Liver (tissue), 9 donors: Measurements from ENCODE around the gene C3orf22. TPM values are rescaled to one million over a fixed set of nuclear protein-coding genes. Genes with fewer than 3 reads are reported as not detected.

Source experiments
- DNase-seq: peaks from one replicate; pipeline ENCODE4 v3.0.0-alpha.2; 2017; ENCODE audit warnings: low spot score
- H3K27ac ChIP-seq, 2 donors: one replicate each; pipeline ENCODE4 v1.7.0; 2013; ENCODE audit warnings: inconsistent platforms in 2 of 2, low read length in 2 of 2, control low read depth in 1 of 2, low read depth in 1 of 2, mild to moderate bottlenecking in 1 of 2
- H3K27me3 ChIP-seq, 4 donors: one replicate each; pipeline versions ENCODE4 v1.6.1 to v1.7.0; 2013; ENCODE audit warnings: low read length in 3 of 4, inconsistent platforms in 1 of 4, mild to moderate bottlenecking in 1 of 4, moderate library complexity in 1 of 4; ENCODE audit not compliant: control insufficient read depth in 4 of 4, insufficient read depth in 4 of 4
- H3K36me3 ChIP-seq, 4 donors: one replicate each; pipeline versions ENCODE4 v1.6.1 to v1.7.0; 2013; ENCODE audit warnings: low read length in 3 of 4, mild to moderate bottlenecking in 3 of 4, low read depth in 1 of 4, moderate library complexity in 1 of 4; ENCODE audit not compliant: control insufficient read depth in 4 of 4, insufficient read depth in 3 of 4
- H3K4me1 ChIP-seq, 4 donors: one replicate each; pipeline versions ENCODE4 v1.6.1 to v1.7.0; 2013; ENCODE audit warnings: low read length in 3 of 4, mild to moderate bottlenecking in 3 of 4, moderate library complexity in 1 of 4; ENCODE audit not compliant: control insufficient read depth in 4 of 4, insufficient read depth in 4 of 4
- H3K4me3 ChIP-seq, 3 donors: one replicate each; pipeline versions ENCODE4 v1.6.1 to v1.7.0; 2013; ENCODE audit warnings: low read length in 3 of 3, control low read depth in 1 of 3, low read depth in 1 of 3, mild to moderate bottlenecking in 1 of 3
- H3K9ac ChIP-seq, 2 donors: one replicate each; pipeline ENCODE4 v1.7.0; 2013; ENCODE audit warnings: low read length in 2 of 2, mild to moderate bottlenecking in 2 of 2, moderate library complexity in 2 of 2, control low read depth in 1 of 2, low read depth in 1 of 2
- H3K9me3 ChIP-seq, 4 donors: one replicate each; pipeline versions ENCODE4 v1.6.1 to v1.7.0; 2013; ENCODE audit warnings: low read length in 3 of 4; ENCODE audit not compliant: control insufficient read depth in 4 of 4
- ATF3 ChIP-seq: IDR thresholded peaks from 2 replicates; pipeline ENCODE4 v1.6.1; 2016; ENCODE audit warnings: antibody characterized with exemption
- EGR1 ChIP-seq, 2 donors: IDR thresholded peaks; 2 replicates each; pipeline ENCODE4 v1.6.1; 2016 to 2018; ENCODE audit warnings: antibody characterized with exemption in 2 of 2, low read depth in 2 of 2
- FOXA1 ChIP-seq: IDR thresholded peaks from 2 replicates; pipeline ENCODE4 v1.6.1; 2016; ENCODE audit warnings: antibody characterized with exemption
- FOXA2 ChIP-seq: IDR thresholded peaks from 2 replicates; pipeline ENCODE4 v1.6.1; 2016; ENCODE audit warnings: antibody characterized with exemption
- GABPA ChIP-seq, 2 donors: IDR thresholded peaks in 1 of 2; conservative IDR thresholded peaks in 1 of 2; 2 replicates each; pipeline ENCODE4 v1.6.1; 2016; ENCODE audit warnings: antibody characterized with exemption in 2 of 2, mild to moderate bottlenecking in 1 of 2, moderate library complexity in 1 of 2
- HNF4A ChIP-seq, 2 donors: conservative IDR thresholded peaks; 2 replicates each; pipeline ENCODE4 v1.6.1; 2016; ENCODE audit warnings: antibody characterized with exemption in 2 of 2, mild to moderate bottlenecking in 2 of 2
- HNF4G ChIP-seq: IDR thresholded peaks from 2 replicates; pipeline ENCODE4 v1.6.1; 2016; ENCODE audit warnings: antibody characterized with exemption
- JUND ChIP-seq, 2 donors: IDR thresholded peaks; 2 replicates each; pipeline ENCODE4 v1.6.1; 2016; ENCODE audit warnings: antibody characterized with exemption in 2 of 2
- NR2F2 ChIP-seq: IDR thresholded peaks from 2 replicates; pipeline ENCODE4 v1.6.1; 2016; ENCODE audit warnings: antibody characterized with exemption
- RAD21 ChIP-seq, 2 donors: IDR thresholded peaks; 2 replicates each; pipeline ENCODE4 v1.6.1; 2016; ENCODE audit warnings: antibody characterized with exemption in 2 of 2, mild to moderate bottlenecking in 2 of 2
- REST ChIP-seq: IDR thresholded peaks from 2 replicates; pipeline ENCODE4 v1.6.1; 2016; ENCODE audit warnings: antibody characterized with exemption, mild to moderate bottlenecking
- RXRA ChIP-seq, 2 donors: IDR thresholded peaks; 2 replicates each; pipeline ENCODE4 v1.6.1; 2017 to 2018; ENCODE audit warnings: antibody characterized with exemption in 2 of 2, mild to moderate bottlenecking in 1 of 2
- SP1 ChIP-seq: IDR thresholded peaks from 2 replicates; pipeline ENCODE4 v1.6.1; 2018; ENCODE audit warnings: antibody characterized with exemption, mild to moderate bottlenecking
- TAF1 ChIP-seq: conservative IDR thresholded peaks from 2 replicates; pipeline ENCODE4 v1.6.1; 2016; ENCODE audit warnings: antibody characterized with exemption, mild to moderate bottlenecking
- YY1 ChIP-seq: IDR thresholded peaks from 2 replicates; pipeline ENCODE4 v1.6.1; 2016; ENCODE audit warnings: antibody characterized with exemption, mild to moderate bottlenecking
- ZBTB33 ChIP-seq: IDR thresholded peaks from 2 replicates; pipeline ENCODE4 v1.6.1; 2016; ENCODE audit warnings: antibody characterized with exemption
- WGBS: extraction: QIAGEN DNeasy Blood & Tissue Kit; methylation state at CpG from one replicate; pipeline ENCODE4 v1.1.7; 2013; 5-methylcytosine and 5-hydroxymethylcytosine counted together
- polyA plus RNA-seq, 2 donors: library from polyadenylated mRNA; stranded (reverse) in 1 of 2; unstranded in 1 of 2; fragments of 200-250 nt in 1 of 2; fragments of >200 nt in 1 of 2; fragmentation: Nextera tagmentation in 1 of 2; extraction: Ambion mirVana in 1 of 2; gene quantifications; one replicate each; pipeline versions ENCODE4 v1.2.1 to v1.2.3, GENCODE V29; 2013 to 2015
- total RNA-seq, 2 donors: library from RNA; depleted of rRNA; stranded (reverse); fragments of >200 nt; gene quantifications; one replicate each; pipeline ENCODE4 v1.2.3, GENCODE V29; 2014
- TF ChIP-seq, protein P1 (sequence below): fragments of 150-350 bp; IDR thresholded peaks from 2 replicates; pipeline ENCODE4 v1.5.1; 2017; ENCODE audit warnings: improper control_type of control experiment, low read depth, low read length; ENCODE audit not compliant: missing input control
- TF ChIP-seq, protein P2 (sequence below): IDR thresholded peaks from 2 replicates; pipeline ENCODE4 v1.6.1; 2016; ENCODE audit warnings: antibody characterized with exemption
- donor health status: healthy.
- donor health status: healthy.
- donor health status: healthy.
- donor health status: healthy.
- donor health status: healthy.

Gene C3orf22
- total and polyA plus RNA-seq, 4 donors: not detected

GRCh38 chr3:126515066-126515706 is 43.5 kb downstream of the C3orf22 start:
- Histone ChIP-seq H3K27ac (no peak overlapping the region), H3K27me3 (no peaks in the 10 kb centered on the region), H3K9me3 (no peaks in the 10 kb centered on the region), H3K4me3 (no peak overlapping the region), H3K36me3 (no peaks in the 10 kb centered on the region), H3K4me1 (peaks cover 23 to 70% (median 62%) of the 10 kb centered on the region in 4 donors), H3K9ac (no peak overlapping the region)
- TF ChIP-seq ZBTB33 (no peak), HNF4A (conservative IDR thresholded peaks at IDR 0.05) (no peak), YY1 (no peak), REST (no peak), JUND (IDR thresholded peaks at IDR 0.05) (no peak), GABPA (IDR thresholded peaks at IDR 0.05 in 1 of 2, conservative IDR thresholded peaks at IDR 0.05 in 1 of 2) (no peak), TAF1 (no peak), FOXA2 (no peak), FOXA1 (no peak), HNF4G (no peak), EGR1 (IDR thresholded peaks at IDR 0.05; ENCODE audit: low read depth in 2 of 2) (no peak), SP1 (no peak), RXRA (IDR thresholded peaks at IDR 0.05) (no peak), NR2F2 (no peak), ATF3 (no peak), RAD21 (IDR thresholded peaks at IDR 0.05) (no peak)
- TF ChIP-seq, protein P1, sequence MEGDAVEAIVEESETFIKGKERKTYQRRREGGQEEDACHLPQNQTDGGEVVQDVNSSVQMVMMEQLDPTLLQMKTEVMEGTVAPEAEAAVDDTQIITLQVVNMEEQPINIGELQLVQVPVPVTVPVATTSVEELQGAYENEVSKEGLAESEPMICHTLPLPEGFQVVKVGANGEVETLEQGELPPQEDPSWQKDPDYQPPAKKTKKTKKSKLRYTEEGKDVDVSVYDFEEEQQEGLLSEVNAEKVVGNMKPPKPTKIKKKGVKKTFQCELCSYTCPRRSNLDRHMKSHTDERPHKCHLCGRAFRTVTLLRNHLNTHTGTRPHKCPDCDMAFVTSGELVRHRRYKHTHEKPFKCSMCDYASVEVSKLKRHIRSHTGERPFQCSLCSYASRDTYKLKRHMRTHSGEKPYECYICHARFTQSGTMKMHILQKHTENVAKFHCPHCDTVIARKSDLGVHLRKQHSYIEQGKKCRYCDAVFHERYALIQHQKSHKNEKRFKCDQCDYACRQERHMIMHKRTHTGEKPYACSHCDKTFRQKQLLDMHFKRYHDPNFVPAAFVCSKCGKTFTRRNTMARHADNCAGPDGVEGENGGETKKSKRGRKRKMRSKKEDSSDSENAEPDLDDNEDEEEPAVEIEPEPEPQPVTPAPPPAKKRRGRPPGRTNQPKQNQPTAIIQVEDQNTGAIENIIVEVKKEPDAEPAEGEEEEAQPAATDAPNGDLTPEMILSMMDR: no peak
- TF ChIP-seq, protein P2, sequence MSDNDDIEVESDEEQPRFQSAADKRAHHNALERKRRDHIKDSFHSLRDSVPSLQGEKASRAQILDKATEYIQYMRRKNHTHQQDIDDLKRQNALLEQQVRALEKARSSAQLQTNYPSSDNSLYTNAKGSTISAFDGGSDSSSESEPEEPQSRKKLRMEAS: no peak
- no peak for DNase-seq
- WGBS: 54% methylated on average over 8 of the region's 8 CpGs
